Kidney capillary endothelial cell (primary cell): ENCODE data around the gene CCT4.
"Not testable (repeated sequence)": the region's sequence is repeated elsewhere in the genome, so short reads cannot be mapped to it uniquely, and the experiment has no call there.

Experiments used
- DNase-seq: peaks from one replicate; pipeline ENCODE4 v3.0.0-alpha.2; 2018; ENCODE audit warnings: low spot score

CCT4 gene

GRCh38 chr2:61879351-61879750 lies 9.1 kb downstream of the CCT4 start:
- not testable (repeated sequence) for DNase-seq

- DNase-seq: no peak
Measured at GRCh38 chr2:61878761-61879160, 9.7 kb downstream of the CCT4 start.

DNA sequence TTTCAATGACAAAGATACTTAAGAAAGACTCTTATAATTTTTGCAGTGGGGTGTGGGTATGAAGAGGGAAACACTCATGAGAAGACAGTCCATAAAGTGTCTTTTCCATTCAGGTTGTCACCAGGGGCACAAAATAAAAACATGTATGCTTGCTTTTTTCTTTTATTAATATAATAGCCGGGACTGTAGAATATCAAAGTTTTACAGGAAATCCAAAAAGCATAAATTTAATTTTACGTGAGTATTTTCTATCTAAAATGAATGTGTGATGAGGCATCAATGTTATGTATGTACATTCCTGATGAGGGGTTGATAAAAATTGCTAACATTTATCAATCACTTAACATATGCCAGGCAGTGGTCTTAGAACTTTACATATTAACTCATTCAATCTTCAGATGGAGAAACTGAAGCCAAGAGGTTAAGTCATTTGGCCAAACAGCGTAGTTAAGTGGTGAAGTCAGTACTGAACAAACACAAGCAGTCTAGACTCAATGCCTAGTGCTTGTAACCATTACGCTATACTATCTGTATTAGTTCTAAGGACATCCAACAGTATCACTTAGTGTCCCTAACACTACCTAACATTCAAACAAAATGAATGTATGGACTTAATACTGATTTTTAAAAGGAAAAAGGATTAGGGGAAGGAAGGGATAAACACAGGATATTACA lies 10.7 kb downstream of the CCT4 start:
- no peak for DNase-seq

DNA sequence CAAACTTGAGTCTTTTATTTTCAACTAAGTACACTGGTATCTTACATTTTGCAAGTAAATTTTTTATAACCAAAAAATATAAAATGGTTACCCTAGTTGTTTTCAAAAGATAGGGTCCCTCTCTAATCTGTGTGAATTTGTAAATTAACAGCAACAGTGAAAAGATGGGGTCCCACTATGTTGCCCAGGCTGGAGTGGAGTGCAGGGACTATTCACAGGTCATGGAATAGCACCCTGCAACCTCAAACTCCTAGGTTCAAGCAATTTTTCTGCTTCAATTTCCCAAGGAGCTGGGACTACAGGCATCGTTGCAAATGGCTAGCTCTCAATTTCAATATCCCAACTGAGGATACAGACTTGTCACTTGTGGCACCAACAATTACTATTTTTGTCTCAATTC lies 12.1 kb downstream of the CCT4 start:
- DNase-seq: no peak

GRCh38 chr2:61866482-61867089 lies 21.9 kb downstream of the CCT4 start:
- not testable (repeated sequence) for DNase-seq

DNA sequence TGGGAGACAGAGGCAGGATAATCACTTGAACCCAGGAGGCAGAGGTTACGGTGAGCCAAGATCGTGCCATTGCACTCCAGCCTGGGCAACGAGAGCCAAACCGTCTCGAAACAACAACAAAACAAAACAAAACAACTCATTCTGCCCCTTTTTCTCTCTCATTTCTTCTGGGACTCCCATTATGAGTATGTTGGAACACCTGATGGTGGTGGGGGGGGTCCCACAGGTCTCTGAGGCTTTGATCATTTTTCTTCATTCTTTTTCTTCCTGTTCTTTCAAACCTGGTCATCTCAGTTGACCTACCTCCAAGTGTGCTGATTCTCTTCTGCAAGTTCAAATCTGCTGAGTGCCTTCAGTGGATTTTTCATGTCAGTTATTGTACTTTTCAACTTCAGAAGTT lies 26.4 kb downstream of the CCT4 start:
- DNase-seq: no peak

GRCh38 chr2:61857224-61857623 lies 31.2 kb downstream of the CCT4 start:
- no peak for DNase-seq

- no peak for DNase-seq
Measured at GRCh38 chr2:61855318-61855613, 33.2 kb downstream of the CCT4 start.

- DNase-seq: peak; percentile 97
Measured at GRCh38 chr2:61854564-61855317, 33.7 kb downstream of the CCT4 start.

- DNase-seq: peak; percentile 79
Measured at GRCh38 chr2:61853847-61854563, 34.5 kb downstream of the CCT4 start, which contains the start of gene FAM161A. FAM161A (minus strand) TSS chr2:61854060; CDS start chr2:61854041, 19 bp downstream.

GRCh38 chr2:61853086-61853846 lies 35.2 kb downstream of the CCT4 start:
- DNase-seq: peak; percentile 29

DNA sequence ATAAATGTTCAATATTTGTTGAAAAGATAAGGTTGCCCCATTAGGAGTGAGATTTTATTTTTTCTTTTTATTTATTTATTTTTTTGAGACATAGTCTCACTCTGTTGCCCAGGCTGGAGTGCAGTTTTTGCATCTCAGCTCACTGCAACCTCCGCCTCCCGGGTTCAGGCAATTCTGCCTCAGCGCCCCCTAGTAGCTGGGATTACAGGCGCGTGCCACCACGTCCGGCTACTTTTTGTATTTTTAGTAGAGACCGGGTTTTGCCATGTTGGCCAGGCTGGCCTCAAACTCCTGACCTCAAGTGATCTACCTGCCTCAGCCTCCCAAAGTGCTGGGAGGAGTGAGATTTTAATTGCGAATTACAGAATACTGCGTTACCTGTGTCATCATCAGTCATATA lies 37.2 kb downstream of the CCT4 start:
- not testable (repeated sequence) for DNase-seq

- no peak for DNase-seq
Measured at GRCh38 chr2:61845320-61845719, 43.1 kb downstream of the CCT4 start.

DNA sequence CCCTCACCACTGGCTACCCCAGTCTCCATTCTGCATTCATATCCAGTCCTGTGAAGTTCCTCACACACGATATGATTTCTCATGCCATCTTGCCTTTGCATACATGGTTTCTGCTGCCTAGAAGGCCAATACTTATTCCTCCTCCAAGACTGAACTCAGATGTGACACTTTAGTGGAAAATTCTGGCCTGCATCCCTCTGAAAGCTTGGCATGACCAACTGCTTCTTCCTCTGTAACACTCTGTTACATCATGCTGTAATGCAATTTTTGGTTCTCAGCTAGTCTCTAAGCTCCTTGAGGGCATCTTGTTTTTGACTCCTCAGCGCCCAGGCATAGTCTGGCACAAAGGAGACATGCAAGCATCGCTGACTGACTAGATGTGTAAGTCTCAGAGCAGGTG lies 47.2 kb downstream of the CCT4 start:
- DNase-seq: no peak

DNA sequence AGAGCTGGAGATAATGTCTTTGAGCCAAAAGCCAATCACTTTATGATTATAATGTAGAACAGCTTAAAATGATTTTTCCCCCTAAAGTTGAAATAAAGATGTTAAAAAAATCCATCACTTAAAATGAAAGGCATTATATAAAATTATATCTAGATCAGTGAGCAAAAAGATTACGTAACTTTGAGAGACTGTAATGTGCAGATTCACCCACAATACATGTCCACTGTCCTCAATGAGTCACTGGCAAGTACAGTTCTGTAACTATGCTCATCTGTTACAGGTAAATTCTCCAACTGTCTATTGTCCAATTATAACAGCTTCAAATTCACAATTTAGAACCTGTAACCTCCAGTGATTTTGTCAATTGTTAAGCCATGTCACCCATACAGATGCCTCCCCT lies 53.6 kb downstream of the CCT4 start:
- DNase-seq: no peak

DNA sequence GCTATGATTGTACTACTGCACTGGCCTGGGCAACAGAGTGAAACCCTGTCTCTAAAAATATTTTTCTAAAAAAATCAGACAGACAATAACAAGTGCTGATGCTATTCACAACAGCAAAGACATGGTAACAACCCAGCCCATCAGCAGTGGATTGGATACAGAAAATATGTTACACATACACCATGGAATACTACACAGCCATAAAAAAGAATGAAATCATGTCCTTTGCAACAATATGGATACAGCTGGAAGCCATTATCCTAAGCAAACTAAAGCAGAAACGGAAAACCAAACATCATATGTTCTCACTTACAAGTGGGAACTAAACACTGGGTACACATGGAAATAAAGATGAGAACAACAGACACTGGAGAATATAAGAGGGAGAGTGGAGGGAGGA lies 54.5 kb downstream of the CCT4 start:
- DNase-seq: no peak

GRCh38 chr2:61832183-61832841 lies 56.1 kb downstream of the CCT4 start:
- no peak for DNase-seq

DNA sequence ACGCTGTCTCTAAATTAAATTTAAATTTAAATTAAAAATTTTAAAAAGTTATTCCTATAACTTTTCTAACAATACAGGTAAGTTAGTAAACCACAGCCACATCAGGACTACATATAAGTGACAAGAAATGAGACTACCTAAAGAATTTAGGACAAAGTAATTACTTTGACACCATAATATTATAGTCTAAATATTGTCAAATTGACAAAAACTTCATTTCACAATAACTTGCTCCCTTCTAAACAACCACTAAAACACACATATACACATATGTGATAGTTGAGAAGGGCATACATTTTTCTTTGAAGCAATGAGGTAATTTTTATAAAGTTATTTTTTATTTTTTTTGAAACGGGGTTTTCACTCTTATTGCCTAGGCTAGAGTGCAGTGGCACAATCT lies 66.2 kb downstream of the CCT4 start:
- no peak for DNase-seq
